HG02678 (cell line): ENCODE data around the gene POLR2J.
"Not testable (repeated sequence)": the region's sequence is repeated elsewhere in the genome, so short reads cannot be mapped to it uniquely, and the experiment has no call there.

ENCODE experiments used
- ATAC-seq: cut with Tn5 transposase; IDR thresholded peaks from one replicate; pipeline ENCODE4 v1.9.1; 2021; ENCODE audit warnings: mild to moderate bottlenecking, moderate library complexity; ENCODE audit not compliant: unreplicated experiment

POLR2J gene

GRCh38 chr7:102467581-102468477 is 10.9 kb downstream of the POLR2J start:
- ATAC-seq, result no peak

- ATAC-seq, result no peak
Observed at GRCh38 chr7:102466097-102466496, 12.6 kb downstream of the POLR2J start.

GRCh38 chr7:102464577-102465280 is 14.0 kb downstream of the POLR2J start, which contains the start of the genes ALKBH4 and LRWD1:
TSS of gene ALKBH4 (minus strand) at chr7:102464863. CDS start at chr7:102464836, 27 bp downstream.
TSS of gene LRWD1 (plus strand) at chr7:102464984. CDS start at chr7:102465081, 97 bp downstream.
- ATAC-seq, result peak; percentile 95

GRCh38 chr7:102463841-102464576 is 14.7 kb downstream of the POLR2J start:
- ATAC-seq, result peak; percentile 1

GRCh38 chr7:102460467-102460866 is 18.3 kb downstream of the POLR2J start:
- ATAC-seq, result no peak

- ATAC-seq, result no peak
Observed at GRCh38 chr7:102459221-102459844, 19.4 kb downstream of the POLR2J start.

- ATAC-seq, result no peak
Observed at GRCh38 chr7:102457352-102457924, 21.3 kb downstream of the POLR2J start.

- ATAC-seq, result no peak
Observed at GRCh38 chr7:102456327-102456726, 22.4 kb downstream of the POLR2J start.

GRCh38 chr7:102455596-102455995 is 23.1 kb downstream of the POLR2J start:
- no peak for ATAC-seq

GRCh38 chr7:102454932-102455331 is 23.8 kb downstream of the POLR2J start:
- not testable (repeated sequence) for ATAC-seq

- no peak for ATAC-seq
Observed at GRCh38 chr7:102454468-102454867, 24.3 kb downstream of the POLR2J start.

GRCh38 chr7:102453319-102453718 is 25.4 kb downstream of the POLR2J start:
- no peak for ATAC-seq

GRCh38 chr7:102452451-102452850 is 26.3 kb downstream of the POLR2J start:
- no peak for ATAC-seq

GRCh38 chr7:102451371-102452054 is 27.2 kb downstream of the POLR2J start:
- ATAC-seq, result no peak

- ATAC-seq, result no peak
Observed at GRCh38 chr7:102450242-102450641, 28.5 kb downstream of the POLR2J start.

GRCh38 chr7:102449136-102449535 is 29.6 kb downstream of the POLR2J start:
- no peak for ATAC-seq

GRCh38 chr7:102447311-102447710 is 31.4 kb downstream of the POLR2J start:
- no peak for ATAC-seq

- no peak for ATAC-seq
Observed at GRCh38 chr7:102446387-102447156, 32.1 kb downstream of the POLR2J start.

- ATAC-seq, result no peak
Observed at GRCh38 chr7:102445674-102446071, 33.0 kb downstream of the POLR2J start.
